Subcutaneous adipose tissue (tissue), 4 donors: ENCODE measurements around the gene CDK13. TPM values are rescaled to one million over a fixed set of nuclear protein-coding genes. Genes with fewer than 3 reads are reported as not detected.

Source experiments
- total RNA-seq, 4 donors: library from RNA; depleted of rRNA; stranded (reverse); fragments of >200 nt; gene quantifications; one replicate each; pipeline ENCODE4 v1.1.0, GENCODE V29; 2016
- TF ChIP-seq, protein P1 (sequence below): fragments of 450-650 bp; IDR thresholded peaks from one replicate; pipeline ENCODE4 v1.5.1; 2016; ENCODE audit warnings: low read depth, mild to moderate bottlenecking, control low read depth, antibody characterized with exemption, moderate library complexity

Gene CDK13
- 10 to 100 TPM; 65.6 to 81.9 (median 68.3) TPM for total RNA-seq

DNA sequence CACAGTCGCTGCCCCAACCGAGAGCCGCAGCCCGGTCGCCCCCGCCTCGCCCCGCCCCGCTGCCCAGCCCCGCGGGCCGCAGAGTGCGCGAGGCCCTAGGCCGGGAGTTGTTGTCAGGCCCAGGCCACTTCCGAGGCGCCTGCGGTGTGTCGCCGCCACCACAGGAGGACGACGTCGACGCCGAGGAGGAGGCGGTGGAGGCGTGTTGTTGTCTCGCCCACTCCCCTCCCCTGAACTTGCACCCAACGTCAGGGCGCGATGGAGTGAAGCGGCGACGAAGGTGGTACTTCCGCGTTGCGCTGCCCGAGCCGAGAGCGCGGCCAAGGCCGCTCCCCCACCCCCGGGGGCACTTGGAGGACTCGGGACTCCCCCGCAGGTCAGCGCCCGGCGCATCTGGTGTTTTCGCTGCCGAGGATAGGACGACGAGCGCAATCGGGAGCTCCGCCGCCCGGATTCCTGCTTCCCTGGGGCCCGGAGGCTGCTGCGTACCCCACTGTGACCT is at the start of gene CDK13:
Gene CDK13 (plus strand): TSS at position 286 of the 502 bp plus-strand sequence. CDS start 386 bp downstream, outside the sequence.
- TF ChIP-seq, protein P1, sequence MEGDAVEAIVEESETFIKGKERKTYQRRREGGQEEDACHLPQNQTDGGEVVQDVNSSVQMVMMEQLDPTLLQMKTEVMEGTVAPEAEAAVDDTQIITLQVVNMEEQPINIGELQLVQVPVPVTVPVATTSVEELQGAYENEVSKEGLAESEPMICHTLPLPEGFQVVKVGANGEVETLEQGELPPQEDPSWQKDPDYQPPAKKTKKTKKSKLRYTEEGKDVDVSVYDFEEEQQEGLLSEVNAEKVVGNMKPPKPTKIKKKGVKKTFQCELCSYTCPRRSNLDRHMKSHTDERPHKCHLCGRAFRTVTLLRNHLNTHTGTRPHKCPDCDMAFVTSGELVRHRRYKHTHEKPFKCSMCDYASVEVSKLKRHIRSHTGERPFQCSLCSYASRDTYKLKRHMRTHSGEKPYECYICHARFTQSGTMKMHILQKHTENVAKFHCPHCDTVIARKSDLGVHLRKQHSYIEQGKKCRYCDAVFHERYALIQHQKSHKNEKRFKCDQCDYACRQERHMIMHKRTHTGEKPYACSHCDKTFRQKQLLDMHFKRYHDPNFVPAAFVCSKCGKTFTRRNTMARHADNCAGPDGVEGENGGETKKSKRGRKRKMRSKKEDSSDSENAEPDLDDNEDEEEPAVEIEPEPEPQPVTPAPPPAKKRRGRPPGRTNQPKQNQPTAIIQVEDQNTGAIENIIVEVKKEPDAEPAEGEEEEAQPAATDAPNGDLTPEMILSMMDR, result no peak

DNA sequence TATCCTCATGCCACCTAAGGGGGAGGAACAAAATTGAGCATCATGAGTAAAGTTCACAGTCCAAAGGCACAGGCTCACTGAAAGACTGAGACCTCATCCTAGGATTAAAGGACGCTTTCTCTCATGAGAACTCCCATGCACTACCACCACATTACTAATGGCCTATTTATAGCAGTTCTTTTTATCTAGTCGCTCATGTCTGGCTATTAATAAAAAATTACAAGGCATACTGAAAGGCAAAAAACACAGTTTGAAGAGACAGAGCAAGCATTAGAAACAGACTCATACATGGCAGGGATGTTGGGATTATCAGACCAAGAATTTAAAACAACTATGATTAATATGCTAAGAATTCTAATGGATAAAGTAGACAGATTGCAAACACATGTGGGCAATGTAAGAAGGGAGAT is 46.0 kb upstream of the CDK13 start:
- TF ChIP-seq, protein P1, result no peak

DNA sequence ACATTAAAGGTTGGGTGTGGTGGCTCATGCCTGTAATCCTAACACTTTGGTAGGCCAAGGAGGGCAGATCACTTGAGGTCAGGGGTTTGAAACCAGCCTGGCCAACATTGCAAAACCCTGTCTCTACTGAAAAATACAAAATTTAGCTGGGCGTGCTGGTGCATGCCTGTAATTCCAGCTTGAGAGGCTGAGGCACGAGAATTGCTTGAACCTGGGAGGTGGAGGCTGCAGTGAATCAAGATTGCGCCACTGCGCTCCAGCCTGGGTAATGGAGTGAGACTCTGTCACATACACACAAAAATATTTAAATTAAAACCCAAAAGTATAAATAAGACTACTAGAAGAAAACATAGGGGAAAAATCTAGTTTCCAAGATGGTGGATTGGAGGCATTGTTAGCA is 41.9 kb upstream of the CDK13 start:
- TF ChIP-seq, protein P1, result no peak

DNA sequence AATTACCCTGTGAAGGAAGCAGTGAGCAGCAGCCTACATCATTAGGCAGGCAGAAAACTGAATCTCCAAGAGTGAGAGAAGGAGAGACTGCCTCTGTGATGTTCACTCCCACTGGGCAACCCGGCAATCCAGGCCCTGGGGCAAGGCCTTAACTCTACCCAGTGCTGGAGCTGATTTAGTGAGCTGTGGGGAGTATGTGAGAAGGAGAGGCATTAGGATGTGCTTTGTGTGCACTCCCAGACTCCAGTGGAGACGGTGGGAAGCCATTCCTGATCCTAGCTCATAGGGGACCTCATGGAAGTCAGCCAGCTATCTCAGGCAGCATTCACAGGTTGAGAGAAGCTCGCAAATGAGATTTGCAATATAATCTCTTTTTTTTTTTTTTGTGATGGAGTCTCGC is 41.1 kb upstream of the CDK13 start:
- TF ChIP-seq, protein P1, result no peak

DNA sequence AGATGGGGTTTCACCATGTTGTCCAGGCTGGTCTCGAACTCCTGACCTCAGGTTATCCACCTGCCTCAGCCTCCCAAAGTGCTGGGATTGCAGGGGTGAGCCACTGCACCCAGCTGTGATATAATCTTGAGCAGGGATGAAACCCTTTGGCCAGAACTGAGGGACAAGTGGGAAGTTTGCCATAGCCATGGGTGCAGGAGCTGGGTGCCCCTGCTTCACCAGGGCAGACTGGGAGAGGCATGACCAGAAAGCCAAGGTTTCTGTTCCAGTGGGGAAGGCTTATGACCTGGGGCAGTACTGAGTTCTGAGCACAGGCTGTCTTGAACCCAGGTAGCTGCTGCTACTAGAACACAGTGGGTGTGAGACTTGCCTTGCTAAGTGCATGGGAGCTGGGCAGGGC is 40.5 kb upstream of the CDK13 start:
- TF ChIP-seq, protein P1, result no peak

DNA sequence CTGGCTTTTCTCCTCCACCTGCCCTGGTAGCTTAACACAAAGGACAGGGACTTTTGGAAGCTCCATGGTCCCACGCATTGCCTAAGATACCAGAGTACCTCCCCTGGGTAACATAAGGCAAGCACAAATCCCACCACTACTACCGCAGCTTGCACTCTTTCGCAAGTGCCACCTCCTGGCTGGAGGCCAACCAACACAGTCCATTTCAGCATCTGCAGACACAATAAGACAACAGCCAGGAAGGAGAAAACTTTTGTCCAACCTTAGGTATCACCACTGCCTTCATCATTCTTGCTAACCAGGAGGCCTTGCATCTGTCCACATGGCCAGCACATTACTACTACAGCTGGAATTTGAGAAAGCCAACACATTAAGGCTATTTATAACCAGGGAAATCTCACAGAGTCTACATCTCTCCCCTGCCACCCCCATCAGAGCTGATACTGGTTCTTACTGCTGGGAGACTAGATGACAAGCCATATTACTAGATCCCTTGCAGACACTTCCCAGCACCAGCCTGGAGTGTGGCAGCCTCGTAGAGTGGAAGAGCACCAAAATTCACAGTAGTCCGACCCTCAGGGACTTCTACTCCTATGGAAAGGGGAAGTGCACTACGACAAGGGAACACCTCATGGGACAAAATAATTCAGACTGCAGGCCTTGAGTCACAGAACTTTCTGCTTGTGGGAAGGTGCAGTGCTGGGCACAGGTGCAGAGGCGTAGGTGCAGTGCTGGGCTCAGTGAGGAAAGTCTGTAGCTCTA is 39.8 kb upstream of the CDK13 start:
- TF ChIP-seq, protein P1, result no peak

DNA sequence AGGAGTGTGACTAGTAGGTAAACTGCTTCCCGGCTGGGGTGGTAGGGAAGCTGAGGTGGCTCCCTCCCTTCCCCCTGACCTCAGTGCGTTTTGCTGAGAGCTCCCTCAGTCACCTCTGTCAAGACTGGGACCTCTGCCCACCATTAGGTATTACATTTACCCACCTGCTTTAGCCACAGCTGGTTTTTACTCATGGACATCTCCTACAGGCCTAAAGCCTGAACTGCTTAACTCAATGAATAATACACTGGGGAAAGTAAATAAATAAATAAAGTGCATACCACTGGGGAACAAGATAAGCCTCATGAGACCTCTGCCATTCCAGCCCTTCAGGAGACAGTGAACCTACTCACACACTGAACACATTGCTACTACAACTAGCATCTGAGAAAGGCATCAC is 38.9 kb upstream of the CDK13 start:
- TF ChIP-seq, protein P1, result no peak
